Neural cell (in vitro differentiated cells): Measurements from ENCODE around the gene GBP3.

ENCODE experiments used
- POLR2AphosphoS5 ChIP-seq: IDR thresholded peaks from 2 replicates; pipeline ENCODE4 v1.6.1; 2012
- TAF1 ChIP-seq: IDR thresholded peaks from 2 replicates; pipeline ENCODE4 v1.6.1; 2012; ENCODE audit warnings: low read depth
- TF ChIP-seq, protein P1 (sequence below): fragments of 450-650 bp; IDR thresholded peaks from 2 replicates; pipeline ENCODE4 v1.5.1; 2014; ENCODE audit warnings: antibody characterized with exemption, mild to moderate bottlenecking, moderate library complexity; ENCODE audit not compliant: poor library complexity, severe bottlenecking

DNA sequence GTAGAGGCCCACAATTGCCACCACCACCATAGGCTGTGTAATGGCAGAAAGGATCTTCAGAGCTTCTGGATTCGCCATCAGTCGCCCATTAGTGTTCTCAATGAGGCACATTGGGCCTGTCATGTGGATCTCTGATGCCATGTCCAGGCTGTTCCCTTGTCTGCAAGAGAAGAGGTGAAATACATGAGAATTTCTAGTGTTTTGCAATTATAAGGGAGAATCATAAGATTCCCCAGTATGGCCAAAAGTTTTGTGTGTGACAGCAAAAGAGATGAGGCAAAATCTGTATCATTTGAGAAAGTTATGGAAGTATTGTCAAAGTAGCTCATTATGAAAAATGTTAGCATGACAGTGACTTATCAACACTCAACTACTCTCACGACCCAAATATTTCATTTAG, 40.4 kb upstream of the GBP3 start:
- TF ChIP-seq, protein P1, sequence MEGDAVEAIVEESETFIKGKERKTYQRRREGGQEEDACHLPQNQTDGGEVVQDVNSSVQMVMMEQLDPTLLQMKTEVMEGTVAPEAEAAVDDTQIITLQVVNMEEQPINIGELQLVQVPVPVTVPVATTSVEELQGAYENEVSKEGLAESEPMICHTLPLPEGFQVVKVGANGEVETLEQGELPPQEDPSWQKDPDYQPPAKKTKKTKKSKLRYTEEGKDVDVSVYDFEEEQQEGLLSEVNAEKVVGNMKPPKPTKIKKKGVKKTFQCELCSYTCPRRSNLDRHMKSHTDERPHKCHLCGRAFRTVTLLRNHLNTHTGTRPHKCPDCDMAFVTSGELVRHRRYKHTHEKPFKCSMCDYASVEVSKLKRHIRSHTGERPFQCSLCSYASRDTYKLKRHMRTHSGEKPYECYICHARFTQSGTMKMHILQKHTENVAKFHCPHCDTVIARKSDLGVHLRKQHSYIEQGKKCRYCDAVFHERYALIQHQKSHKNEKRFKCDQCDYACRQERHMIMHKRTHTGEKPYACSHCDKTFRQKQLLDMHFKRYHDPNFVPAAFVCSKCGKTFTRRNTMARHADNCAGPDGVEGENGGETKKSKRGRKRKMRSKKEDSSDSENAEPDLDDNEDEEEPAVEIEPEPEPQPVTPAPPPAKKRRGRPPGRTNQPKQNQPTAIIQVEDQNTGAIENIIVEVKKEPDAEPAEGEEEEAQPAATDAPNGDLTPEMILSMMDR: no peak
- TF ChIP-seq TAF1: no peak
- TF ChIP-seq POLR2AphosphoS5: no peak
